GM12878 (cell line): ENCODE data around the gene LILRB2.

Source experiments
- BACH1 ChIP-seq: fragments of 450-650 bp; IDR thresholded peaks from 2 replicates; pipeline ENCODE4 v1.6.1; 2017; ENCODE audit warnings: mild to moderate bottlenecking, borderline replicate concordance
- CHD1 ChIP-seq: IDR thresholded peaks from 2 replicates; pipeline ENCODE4 v1.6.1; 2012; ENCODE audit warnings: low read depth, low read length, improper control_type of control experiment
- CREB1 ChIP-seq: IDR thresholded peaks from 2 replicates; pipeline ENCODE4 v1.6.1; 2012; ENCODE audit warnings: low read depth, mild to moderate bottlenecking, inconsistent platforms
- CTCF ChIP-seq, 3 experiments: IDR thresholded peaks in 2 of 3; conservative IDR thresholded peaks in 1 of 3; 2 replicates each; pipeline ENCODE4 v1.5.1; 2011; ENCODE audit warnings: low read depth in 3 of 3, low read length in 3 of 3, mild to moderate bottlenecking in 3 of 3, control low read depth in 2 of 3, moderate library complexity in 2 of 3, inconsistent platforms in 1 of 3, mixed read lengths in 1 of 3; ENCODE audit not compliant: control insufficient read depth in 2 of 3, insufficient read depth in 1 of 3; ENCODE audit errors: extremely low read depth in 1 of 3
- EGR1 ChIP-seq, 2 experiments: IDR thresholded peaks; 1 replicate in 1 of 2; 2 replicates in 1 of 2; pipeline ENCODE4 v1.6.1; 2011 to 2012; ENCODE audit warnings: low read depth in 2 of 2, low read length in 2 of 2, borderline replicate concordance in 1 of 2, mild to moderate bottlenecking in 1 of 2, moderate library complexity in 1 of 2
- EZH2 ChIP-seq: IDR thresholded peaks from 2 replicates; pipeline ENCODE4 v1.6.1; 2012; ENCODE audit warnings: low read depth, mild to moderate bottlenecking, control low read depth, inconsistent platforms, low read length, borderline replicate concordance; ENCODE audit not compliant: control insufficient read depth
- POLR2AphosphoS5 ChIP-seq: IDR thresholded peaks from 2 replicates; pipeline ENCODE4 v1.6.1; 2011; ENCODE audit warnings: mild to moderate bottlenecking, low read length, inconsistent platforms
- RELA ChIP-seq: fragments of 450-650 bp; IDR thresholded peaks from 2 replicates; pipeline ENCODE4 v1.8.0; 2014; ENCODE audit warnings: borderline replicate concordance; ENCODE audit not compliant: partially characterized antibody
- SIN3A ChIP-seq: IDR thresholded peaks from 2 replicates; pipeline ENCODE4 v1.6.1; 2012; ENCODE audit warnings: low read depth, low read length, improper control_type of control experiment
- TAF1 ChIP-seq: IDR thresholded peaks from 2 replicates; pipeline ENCODE4 v1.6.1; 2011; ENCODE audit warnings: mild to moderate bottlenecking, low read depth, low read length, borderline replicate concordance
- TF ChIP-seq, protein P1 (sequence below): IDR thresholded peaks from 2 replicates; pipeline ENCODE4 v1.6.1; 2011; ENCODE audit warnings: low read depth, low read length, improper control_type of control experiment, borderline replicate concordance

GRCh38 chr19:54229146-54229545 lies 51.8 kb downstream of the LILRB2 start:
- TF ChIP-seq, protein P1, sequence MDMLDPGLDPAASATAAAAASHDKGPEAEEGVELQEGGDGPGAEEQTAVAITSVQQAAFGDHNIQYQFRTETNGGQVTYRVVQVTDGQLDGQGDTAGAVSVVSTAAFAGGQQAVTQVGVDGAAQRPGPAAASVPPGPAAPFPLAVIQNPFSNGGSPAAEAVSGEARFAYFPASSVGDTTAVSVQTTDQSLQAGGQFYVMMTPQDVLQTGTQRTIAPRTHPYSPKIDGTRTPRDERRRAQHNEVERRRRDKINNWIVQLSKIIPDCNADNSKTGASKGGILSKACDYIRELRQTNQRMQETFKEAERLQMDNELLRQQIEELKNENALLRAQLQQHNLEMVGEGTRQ, result no peak
- TF ChIP-seq TAF1, result no peak
- TF ChIP-seq CHD1, result no peak
- TF ChIP-seq SIN3A, result no peak
- TF ChIP-seq CTCF (IDR thresholded peaks at IDR 0.05 in 2 of 3, conservative IDR thresholded peaks at IDR 0.05 in 1 of 3; ENCODE audit: control insufficient read depth in 2 of 3, extremely low read depth in 1 of 3, insufficient read depth in 1 of 3, low read depth in 3 of 3, low read length in 3 of 3), result no peak
- TF ChIP-seq RELA, result no peak
- TF ChIP-seq POLR2AphosphoS5, result no peak
- TF ChIP-seq CREB1, result no peak
- TF ChIP-seq BACH1, result no peak
- no peak for TF ChIP-seq EZH2
- no peak for TF ChIP-seq EGR1 (IDR thresholded peaks at IDR 0.05; ENCODE audit: borderline replicate concordance in 1 of 2, low read depth in 2 of 2, low read length in 2 of 2)
